SH-SY5Y (cell line): ENCODE results near the gene ANKRD34A.

Experiments
- GATA2 ChIP-seq: IDR thresholded peaks from 2 replicates; pipeline ENCODE4 v1.6.1; 2011; ENCODE audit warnings: mild to moderate bottlenecking, low read depth, low read length
- GATA3 ChIP-seq: IDR thresholded peaks from 2 replicates; pipeline ENCODE4 v1.6.1; 2011; ENCODE audit warnings: low read depth, mild to moderate bottlenecking, low read length, moderate library complexity

GRCh38 chr1:145996433-145997015 lies 32.1 kb upstream of the ANKRD34A start, which contains the start of gene TXNIP:
- TF ChIP-seq GATA3 (no peak), GATA2 (peak; percentile 24; the same call in 1 of the 2 replicates)
